ENCODE data around the gene C15orf62. TPM values are rescaled to one million over a fixed set of nuclear protein-coding genes. Genes with fewer than 3 reads are reported as not detected.

Gene C15orf62, protein sequence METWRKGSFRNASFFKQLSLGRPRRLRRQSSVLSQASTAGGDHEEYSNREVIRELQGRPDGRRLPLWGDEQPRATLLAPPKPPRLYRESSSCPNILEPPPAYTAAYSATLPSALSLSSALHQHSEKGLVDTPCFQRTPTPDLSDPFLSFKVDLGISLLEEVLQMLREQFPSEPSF
- total RNA-seq (under 1 TPM in 5 of 6 donors, not detected in 1; 0.06 to 0.23 (median 0.12) TPM), polyA plus RNA-seq (under 1 TPM; 0.16 to 0.46 TPM)

- Histone ChIP-seq H3K4me1 (peaks cover 3 to 12% (median 8%) of the 10 kb centered on the region in 3 donors), H3K9me3 (no peaks in the 10 kb centered on the region), H3K4me3 (no peak within 1 kb of the TSS), H3K27me3 (no peaks in the 10 kb centered on the region), H3K27ac (peak within 1 kb of the TSS; percentile 22 to 51 (median 38)), H3K36me3 (peaks cover 0 to 14% (median under 1%) of the 10 kb centered on the region in 3 donors)
- ATAC-seq (peak; percentile 27 to 52 (median 48)), DNase-seq (peak in 3 of 6 donors; percentile 34 to 57 (median 37)), FAIRE-seq (no peak)
- intact Hi-C loops (cut with DNase I): no loop called here
- TF ChIP-seq, protein P1, sequence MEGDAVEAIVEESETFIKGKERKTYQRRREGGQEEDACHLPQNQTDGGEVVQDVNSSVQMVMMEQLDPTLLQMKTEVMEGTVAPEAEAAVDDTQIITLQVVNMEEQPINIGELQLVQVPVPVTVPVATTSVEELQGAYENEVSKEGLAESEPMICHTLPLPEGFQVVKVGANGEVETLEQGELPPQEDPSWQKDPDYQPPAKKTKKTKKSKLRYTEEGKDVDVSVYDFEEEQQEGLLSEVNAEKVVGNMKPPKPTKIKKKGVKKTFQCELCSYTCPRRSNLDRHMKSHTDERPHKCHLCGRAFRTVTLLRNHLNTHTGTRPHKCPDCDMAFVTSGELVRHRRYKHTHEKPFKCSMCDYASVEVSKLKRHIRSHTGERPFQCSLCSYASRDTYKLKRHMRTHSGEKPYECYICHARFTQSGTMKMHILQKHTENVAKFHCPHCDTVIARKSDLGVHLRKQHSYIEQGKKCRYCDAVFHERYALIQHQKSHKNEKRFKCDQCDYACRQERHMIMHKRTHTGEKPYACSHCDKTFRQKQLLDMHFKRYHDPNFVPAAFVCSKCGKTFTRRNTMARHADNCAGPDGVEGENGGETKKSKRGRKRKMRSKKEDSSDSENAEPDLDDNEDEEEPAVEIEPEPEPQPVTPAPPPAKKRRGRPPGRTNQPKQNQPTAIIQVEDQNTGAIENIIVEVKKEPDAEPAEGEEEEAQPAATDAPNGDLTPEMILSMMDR (IDR thresholded peaks at IDR 0.05): no peak
- 69 to 70% methylated on average over 27 to 28 of the region's 28 CpGs for WGBS, 2 donors
These were observed at the start of gene C15orf62 for GRCh38 chr15:40769274-40770146. Gene C15orf62 (plus strand): TSS chr15:40769980. CDS start chr15:40770496, 516 bp downstream.

DNA sequence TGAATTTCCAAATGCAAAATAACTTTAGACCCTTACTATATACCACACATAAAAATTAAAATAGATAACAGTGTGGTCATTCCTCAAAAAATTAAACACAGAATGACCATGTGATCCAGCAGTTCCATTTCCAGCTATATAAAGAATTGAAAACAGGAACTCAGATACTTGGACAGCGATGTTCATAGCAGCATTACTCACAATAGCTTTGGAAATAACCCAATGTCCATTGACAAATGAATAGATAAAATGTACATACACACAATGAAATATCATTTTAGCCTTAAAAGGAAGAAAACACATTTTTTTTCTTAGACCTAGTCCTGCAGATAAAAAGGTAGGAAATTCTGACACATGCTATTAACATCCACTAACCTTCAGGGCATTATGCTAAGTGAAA lies 48.1 kb upstream of the C15orf62 start:
- ATAC-seq (no peak), DNase-seq (no peak), FAIRE-seq (no peak)
- Histone ChIP-seq H3K4me3 (no peak overlapping the region), H3K27ac (no peak overlapping the region), H3K4me1 (no peaks in the 10 kb centered on the region), H3K9me3 (no peaks in the 10 kb centered on the region), H3K36me3 (no peaks in the 10 kb centered on the region), H3K27me3 (no peaks in the 10 kb centered on the region)
- TF ChIP-seq, protein P1 (IDR thresholded peaks at IDR 0.05): no peak
- WGBS, 2 donors: 89 to 94% methylated on average over 1 of the region's 1 CpG
- intact Hi-C loops (cut with DNase I): no loop called here

DNA sequence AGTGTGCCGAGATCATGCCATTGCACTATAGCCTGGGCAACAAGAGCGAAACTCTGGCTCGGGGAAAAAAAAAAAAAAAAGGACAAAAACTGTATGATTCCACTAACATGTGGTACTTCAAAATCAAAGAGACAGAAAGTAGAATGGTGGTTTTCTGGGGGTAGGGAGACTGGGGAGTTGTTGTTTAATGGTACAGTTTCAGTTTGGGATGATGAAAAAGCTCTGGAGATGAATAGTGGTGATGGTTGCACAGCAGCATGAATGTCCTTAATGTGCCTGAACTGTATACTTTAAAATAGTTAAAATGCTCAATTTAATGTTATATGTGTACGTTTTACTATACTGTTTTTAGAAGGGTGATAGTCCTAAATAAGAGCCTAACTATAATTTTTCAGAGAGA lies 47.4 kb upstream of the C15orf62 start:
- no peak overlapping the region for H3K4me3 ChIP-seq
- no peaks in the 10 kb centered on the region for H3K27me3 ChIP-seq
- WGBS, 2 donors: 80 to 90% methylated on average over 4 of the region's 4 CpGs
- no peak for ATAC-seq
- no peak for FAIRE-seq
- no peak for DNase-seq
- H3K36me3 ChIP-seq: no peaks in the 10 kb centered on the region
- H3K4me1 ChIP-seq: no peaks in the 10 kb centered on the region
- H3K27ac ChIP-seq: no peak overlapping the region
- H3K9me3 ChIP-seq: no peaks in the 10 kb centered on the region
- TF ChIP-seq, protein P1 (IDR thresholded peaks at IDR 0.05): no peak
- intact Hi-C loops (cut with DNase I): no loop called here

GRCh38 chr15:40722934-40723333 lies 46.8 kb upstream of the C15orf62 start:
- Histone ChIP-seq H3K36me3 (no peaks in the 10 kb centered on the region), H3K4me3 (no peak overlapping the region), H3K9me3 (no peaks in the 10 kb centered on the region), H3K27ac (no peak overlapping the region), H3K27me3 (no peaks in the 10 kb centered on the region), H3K4me1 (no peaks in the 10 kb centered on the region)
- FAIRE-seq (no peak), DNase-seq (no peak), ATAC-seq (no peak)
- TF ChIP-seq, protein P1 (IDR thresholded peaks at IDR 0.05): no peak
- intact Hi-C loops (cut with DNase I): no loop called here
- 73 to 88% methylated on average over 2 of the region's 2 CpGs for WGBS, 2 donors
